Tibial nerve (tissue), 4 donors: Measurements from ENCODE around the gene CDK5.

Experiments
- EP300 ChIP-seq, 2 donors: sonication (generic); formaldehyde crosslinking; IDR thresholded peaks; one replicate each; pipeline ENCODE4 v1.6.1; 2017; ENCODE audit warnings: antibody characterized with exemption in 2 of 2, mild to moderate bottlenecking in 1 of 2
- POLR2A ChIP-seq, 2 donors: fragments of 450-650 bp; IDR thresholded peaks; one replicate each; pipeline ENCODE4 v1.6.1; 2017; ENCODE audit warnings: antibody characterized with exemption in 2 of 2, mild to moderate bottlenecking in 2 of 2, moderate library complexity in 2 of 2
- TF ChIP-seq, protein P1 (sequence below), 5 experiments: fragments of 200-600 bp in 3 of 5; fragments of 450-650 bp in 2 of 5; sonication (generic) in 3 of 5; IDR thresholded peaks; one replicate each; pipeline ENCODE4 v1.5.1; 2016 to 2019; ENCODE audit warnings: antibody characterized with exemption in 5 of 5, mild to moderate bottlenecking in 3 of 5, moderate library complexity in 2 of 5

DNA sequence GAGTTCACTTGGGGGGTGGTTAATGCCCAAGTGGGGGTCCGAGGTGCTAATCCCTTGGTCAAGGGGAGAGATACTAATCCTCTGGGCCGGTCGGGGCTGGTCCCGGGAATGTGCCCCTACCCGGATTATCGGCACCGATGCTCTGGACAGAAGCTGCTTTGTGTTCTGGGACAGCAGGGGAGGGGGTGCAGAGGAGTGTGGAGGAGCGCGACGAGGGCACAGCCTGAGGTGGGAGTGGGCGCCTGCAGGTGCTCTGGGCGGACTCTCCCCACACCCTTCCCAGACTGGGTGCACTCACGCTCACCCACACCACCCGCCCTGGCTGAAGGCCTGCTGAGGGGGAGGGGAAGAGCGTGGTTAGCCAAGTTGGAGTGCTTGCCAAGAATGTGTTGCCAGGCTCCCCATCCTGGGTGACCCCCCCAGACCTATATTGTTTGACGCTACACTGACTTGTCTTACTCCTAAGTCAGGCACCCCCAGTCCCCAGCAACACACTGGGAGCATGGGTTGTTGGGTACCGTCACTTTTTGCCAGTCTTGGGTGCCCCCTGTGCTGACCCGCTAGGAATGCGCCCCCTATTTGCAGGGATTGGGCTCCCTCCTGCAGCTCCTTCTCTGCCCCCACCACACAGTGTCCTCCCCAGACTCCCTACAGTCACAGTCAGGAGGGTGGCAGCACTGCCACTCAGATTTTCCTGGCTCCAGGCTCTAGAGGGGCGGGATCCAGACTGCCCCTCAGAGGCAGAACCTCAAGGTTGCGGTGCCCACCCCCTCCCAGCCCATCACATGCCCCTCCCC, 2.9 kb upstream of the CDK5 start:
- TF ChIP-seq, protein P1, sequence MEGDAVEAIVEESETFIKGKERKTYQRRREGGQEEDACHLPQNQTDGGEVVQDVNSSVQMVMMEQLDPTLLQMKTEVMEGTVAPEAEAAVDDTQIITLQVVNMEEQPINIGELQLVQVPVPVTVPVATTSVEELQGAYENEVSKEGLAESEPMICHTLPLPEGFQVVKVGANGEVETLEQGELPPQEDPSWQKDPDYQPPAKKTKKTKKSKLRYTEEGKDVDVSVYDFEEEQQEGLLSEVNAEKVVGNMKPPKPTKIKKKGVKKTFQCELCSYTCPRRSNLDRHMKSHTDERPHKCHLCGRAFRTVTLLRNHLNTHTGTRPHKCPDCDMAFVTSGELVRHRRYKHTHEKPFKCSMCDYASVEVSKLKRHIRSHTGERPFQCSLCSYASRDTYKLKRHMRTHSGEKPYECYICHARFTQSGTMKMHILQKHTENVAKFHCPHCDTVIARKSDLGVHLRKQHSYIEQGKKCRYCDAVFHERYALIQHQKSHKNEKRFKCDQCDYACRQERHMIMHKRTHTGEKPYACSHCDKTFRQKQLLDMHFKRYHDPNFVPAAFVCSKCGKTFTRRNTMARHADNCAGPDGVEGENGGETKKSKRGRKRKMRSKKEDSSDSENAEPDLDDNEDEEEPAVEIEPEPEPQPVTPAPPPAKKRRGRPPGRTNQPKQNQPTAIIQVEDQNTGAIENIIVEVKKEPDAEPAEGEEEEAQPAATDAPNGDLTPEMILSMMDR (IDR thresholded peaks at IDR 0.05): peak in 3 of 5 experiments; percentile 20 to 28 (median 28)
- TF ChIP-seq EP300 (IDR thresholded peaks at IDR 0.05): peak in 1 of 2 donors; percentile 35
- TF ChIP-seq POLR2A (IDR thresholded peaks at IDR 0.05): no peak
